ENCODE results near the gene DDX59.

Gene DDX59

DNA sequence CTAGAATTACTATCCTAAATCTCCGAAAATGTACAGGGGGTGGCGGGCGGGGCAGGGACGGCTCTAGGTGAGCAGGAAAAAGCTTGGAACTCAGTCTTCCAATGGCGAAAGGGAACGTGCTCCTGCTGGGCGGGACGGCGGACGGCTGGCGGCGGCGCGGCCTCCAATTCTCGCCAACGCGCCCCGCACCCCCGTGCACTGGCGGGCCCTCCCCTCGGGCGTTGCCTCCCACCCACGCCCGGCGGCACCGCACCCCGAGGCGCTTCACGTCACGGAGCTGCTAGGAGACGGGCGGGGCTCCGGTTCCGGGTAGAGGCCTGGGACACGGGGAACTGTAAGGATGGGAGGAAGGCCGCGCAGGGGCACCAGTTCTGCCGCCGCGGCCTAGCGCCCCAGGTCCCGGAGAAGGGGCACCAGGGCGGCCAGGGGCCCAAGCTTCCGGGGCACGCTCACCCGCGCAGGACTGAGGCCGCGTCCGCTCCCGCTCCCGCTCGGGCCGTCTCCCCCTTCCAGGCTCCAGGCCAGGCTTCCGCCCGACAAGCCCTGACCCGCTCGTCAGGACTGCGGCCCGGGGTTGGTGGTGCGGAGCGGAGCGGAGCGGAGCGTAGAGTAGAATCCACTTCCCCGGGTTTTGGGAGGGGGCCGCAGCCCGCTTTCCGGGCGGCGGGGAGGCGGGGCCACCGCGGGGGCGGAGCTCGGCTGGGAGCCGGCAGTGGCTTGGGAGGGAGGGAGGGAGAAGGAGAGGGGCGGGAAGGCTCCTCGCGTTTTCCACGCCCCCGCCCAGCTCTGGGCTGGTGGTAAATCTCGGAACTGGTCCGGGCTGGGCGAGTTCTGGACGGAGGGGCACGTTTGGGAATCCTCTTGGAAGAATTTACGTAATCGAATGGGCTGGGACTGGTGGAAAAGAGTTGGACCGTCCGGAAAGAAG is at the start of gene DDX59:
Gene DDX59 (minus strand): TSS at position 594 of the 928 bp plus-strand sequence. CDS start 3,167 bp downstream, outside the sequence.
- DNase-seq (ENCODE audit: low spot score): peak; percentile 97
- TF ChIP-seq, protein P1, sequence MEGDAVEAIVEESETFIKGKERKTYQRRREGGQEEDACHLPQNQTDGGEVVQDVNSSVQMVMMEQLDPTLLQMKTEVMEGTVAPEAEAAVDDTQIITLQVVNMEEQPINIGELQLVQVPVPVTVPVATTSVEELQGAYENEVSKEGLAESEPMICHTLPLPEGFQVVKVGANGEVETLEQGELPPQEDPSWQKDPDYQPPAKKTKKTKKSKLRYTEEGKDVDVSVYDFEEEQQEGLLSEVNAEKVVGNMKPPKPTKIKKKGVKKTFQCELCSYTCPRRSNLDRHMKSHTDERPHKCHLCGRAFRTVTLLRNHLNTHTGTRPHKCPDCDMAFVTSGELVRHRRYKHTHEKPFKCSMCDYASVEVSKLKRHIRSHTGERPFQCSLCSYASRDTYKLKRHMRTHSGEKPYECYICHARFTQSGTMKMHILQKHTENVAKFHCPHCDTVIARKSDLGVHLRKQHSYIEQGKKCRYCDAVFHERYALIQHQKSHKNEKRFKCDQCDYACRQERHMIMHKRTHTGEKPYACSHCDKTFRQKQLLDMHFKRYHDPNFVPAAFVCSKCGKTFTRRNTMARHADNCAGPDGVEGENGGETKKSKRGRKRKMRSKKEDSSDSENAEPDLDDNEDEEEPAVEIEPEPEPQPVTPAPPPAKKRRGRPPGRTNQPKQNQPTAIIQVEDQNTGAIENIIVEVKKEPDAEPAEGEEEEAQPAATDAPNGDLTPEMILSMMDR (IDR thresholded peaks at IDR 0.05; ENCODE audit: extremely low read depth, missing control alignments): no peak

DNA sequence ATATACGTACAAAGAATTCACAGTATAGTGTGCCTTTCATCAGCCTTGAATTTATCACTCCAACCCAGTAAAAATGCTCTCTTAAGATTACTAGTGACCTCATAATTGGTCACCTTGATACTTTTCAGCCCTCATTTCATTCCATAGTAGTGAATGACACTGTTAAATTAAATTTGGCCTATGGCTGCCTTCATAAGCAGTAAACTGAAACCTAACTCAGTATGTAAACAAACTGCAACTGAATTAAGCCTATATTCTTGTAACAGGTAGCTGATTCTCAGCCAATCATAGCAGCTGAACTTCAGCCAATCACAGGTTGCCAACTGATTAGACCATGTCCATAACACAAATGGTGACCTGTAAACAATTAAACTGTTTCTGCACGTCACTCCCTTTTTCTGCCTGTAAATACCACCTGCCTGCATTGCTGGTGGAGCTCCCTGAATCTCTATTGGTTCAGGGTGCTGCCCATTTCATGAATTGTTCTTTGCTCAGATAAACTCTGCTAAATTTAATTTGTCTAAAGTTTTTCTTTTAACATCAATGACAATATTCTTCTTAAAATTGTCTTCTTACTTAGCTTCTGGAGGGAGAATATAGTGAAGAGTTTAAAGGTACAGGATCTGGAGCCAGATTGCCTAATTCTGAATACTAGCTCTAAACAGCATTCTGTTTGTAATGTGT is 44.9 kb upstream of the DDX59 start:
- TF ChIP-seq, protein P1 (IDR thresholded peaks at IDR 0.05; ENCODE audit: extremely low read depth, missing control alignments): no peak
- no peak for DNase-seq (ENCODE audit: low spot score)

DNA sequence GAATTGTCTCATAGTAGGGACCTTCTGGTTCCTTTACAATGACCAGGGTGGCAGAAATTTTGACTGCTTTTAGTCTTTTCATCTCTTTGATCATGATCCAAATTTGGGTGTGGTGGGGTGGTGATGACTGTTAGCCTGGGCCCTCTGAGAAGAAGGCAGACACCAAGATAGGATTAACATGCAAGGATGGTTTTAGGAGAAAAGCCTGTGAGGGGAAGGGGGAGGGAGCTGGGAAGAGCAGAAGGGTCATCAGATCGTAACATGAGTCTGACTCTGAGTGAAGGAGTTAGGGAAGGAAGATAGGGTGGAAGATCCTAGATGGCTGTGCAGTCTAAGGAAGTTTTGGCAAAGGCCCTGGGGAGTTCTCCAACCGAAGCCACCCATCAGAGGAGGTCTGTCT is 40.5 kb upstream of the DDX59 start:
- TF ChIP-seq, protein P1 (IDR thresholded peaks at IDR 0.05; ENCODE audit: extremely low read depth, missing control alignments): no peak
- DNase-seq (ENCODE audit: low spot score): no peak

DNA sequence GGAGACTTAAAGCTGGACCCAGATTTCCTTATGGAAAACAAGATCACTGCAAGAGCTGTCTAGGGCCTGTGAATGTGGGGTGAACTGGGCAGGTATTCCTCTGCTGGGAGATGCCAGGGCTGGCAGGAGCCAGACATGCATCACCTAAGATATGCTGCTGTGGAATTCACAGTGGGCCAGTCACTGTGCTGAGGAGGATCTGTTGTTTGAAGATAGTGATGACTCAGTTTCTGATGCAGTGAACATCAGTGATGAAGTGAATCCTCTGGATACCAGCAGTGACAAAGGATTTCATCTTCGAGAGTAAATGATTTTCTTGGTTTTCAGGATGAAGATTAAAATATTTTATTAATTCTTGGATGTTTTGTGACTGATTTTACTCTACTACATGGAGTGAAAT is 39.1 kb upstream of the DDX59 start:
- no peak for DNase-seq (ENCODE audit: low spot score)
- TF ChIP-seq, protein P1 (IDR thresholded peaks at IDR 0.05; ENCODE audit: extremely low read depth, missing control alignments): no peak

- TF ChIP-seq, protein P1 (IDR thresholded peaks at IDR 0.05; ENCODE audit: extremely low read depth, missing control alignments): no peak
- no peak for DNase-seq (ENCODE audit: low spot score)
Observed at GRCh38 chr1:200708161-200708560, 38.5 kb upstream of the DDX59 start.

DNA sequence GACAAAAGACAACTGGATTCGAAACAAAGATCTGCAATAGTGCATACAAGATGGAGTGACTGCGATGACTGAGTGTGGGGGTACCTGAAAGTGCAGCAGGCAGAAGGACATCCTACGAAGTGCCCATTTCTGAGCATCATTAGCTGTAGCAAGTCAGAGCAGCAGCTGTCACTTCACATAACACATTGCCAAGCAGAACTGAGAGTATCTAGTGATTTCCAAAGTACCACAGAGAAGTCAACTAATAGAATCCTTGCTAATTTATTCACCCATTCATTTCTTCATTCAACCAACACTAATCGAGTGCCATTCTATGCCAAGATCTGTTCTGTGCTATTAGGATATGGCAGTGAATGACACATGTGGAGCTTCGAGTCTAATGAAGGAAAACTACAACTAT is 37.4 kb upstream of the DDX59 start:
- no peak for DNase-seq (ENCODE audit: low spot score)
- TF ChIP-seq, protein P1 (IDR thresholded peaks at IDR 0.05; ENCODE audit: extremely low read depth, missing control alignments): no peak
